Measurements from ENCODE around the gene PCAT7. TPM values are rescaled to one million over a fixed set of nuclear protein-coding genes. Genes with fewer than 3 reads are reported as not detected.

The PCAT7 gene
- total RNA-seq, 4 donors from 2014 or later, result 0.60 to 5.2 (median 1.7) TPM

DNA sequence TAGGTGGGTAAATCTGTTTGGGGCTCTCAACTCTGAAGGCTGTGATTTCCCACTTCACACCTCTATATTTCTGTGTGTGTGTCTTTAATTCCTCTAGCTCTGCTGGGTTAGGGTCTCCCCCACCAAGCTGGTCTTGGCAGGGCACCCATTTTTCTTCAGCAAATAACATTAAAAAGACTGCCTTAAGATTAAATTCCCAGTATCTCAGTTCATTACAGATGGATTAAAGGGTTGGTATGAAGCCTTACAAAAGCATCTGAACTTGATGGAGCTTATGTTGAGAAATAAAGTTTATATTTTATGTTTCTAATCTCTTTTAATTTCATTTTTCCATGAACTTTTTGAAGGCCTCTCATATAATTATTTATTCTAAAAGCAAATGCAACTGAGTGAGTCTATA is 11.7 kb downstream of the PCAT7 start:
- no peaks in the 10 kb centered on the region for H3K27me3 ChIP-seq
- H3K4me1 ChIP-seq, result no peaks in the 10 kb centered on the region
- H3K9me3 ChIP-seq, result no peaks in the 10 kb centered on the region
- no peak overlapping the region for H3K4me3 ChIP-seq
- no peak overlapping the region for H3K27ac ChIP-seq
- no peaks in the 10 kb centered on the region for H3K36me3 ChIP-seq
- in situ Hi-C loops (cut with MboI; ENCODE audit: low pct_ligation_motif_present in 1 of 4, low pct_unique_long_range_greater_than_20kb in 1 of 4, low sequenced_read_pairs in 3 of 4), result no loop called here
- intact Hi-C loops (cut with DNase I; ENCODE audit: low total_unique reads), result no loop called here
- no peak for DNase-seq
- TF ChIP-seq EP300 (IDR thresholded peaks at IDR 0.05; ENCODE audit: low read depth), result no peak
- TF ChIP-seq CTCF (IDR thresholded peaks at IDR 0.05), result no peak
- TF ChIP-seq POLR2AphosphoS5 (IDR thresholded peaks at IDR 0.05), result no peak
- no peak for TF ChIP-seq POLR2A (IDR thresholded peaks at IDR 0.05)

GRCh38 chr9:94567271-94567670 is 12.4 kb downstream of the PCAT7 start:
- Histone ChIP-seq H3K36me3 (no peaks in the 10 kb centered on the region), H3K27me3 (no peaks in the 10 kb centered on the region), H3K4me1 (no peaks in the 10 kb centered on the region), H3K9me3 (no peaks in the 10 kb centered on the region), H3K27ac (no peak overlapping the region), H3K4me3 (no peak overlapping the region)
- intact Hi-C loops (cut with DNase I; ENCODE audit: low total_unique reads) (no loop called here), in situ Hi-C loops (cut with MboI; ENCODE audit: low pct_ligation_motif_present in 1 of 4, low pct_unique_long_range_greater_than_20kb in 1 of 4, low sequenced_read_pairs in 3 of 4) (no loop called here)
- no peak for TF ChIP-seq POLR2AphosphoS5 (IDR thresholded peaks at IDR 0.05)
- TF ChIP-seq POLR2A (IDR thresholded peaks at IDR 0.05), result no peak
- no peak for TF ChIP-seq EP300 (IDR thresholded peaks at IDR 0.05; ENCODE audit: low read depth)
- TF ChIP-seq CTCF (IDR thresholded peaks at IDR 0.05), result no peak
- 64 to 81% methylated on average over 1 to 2 of the region's 2 CpGs for WGBS, 2 donors (ENCODE audit: low coverage in 1 of 2)
- no peak for DNase-seq

GRCh38 chr9:94568250-94568889 is 13.5 kb downstream of the PCAT7 start:
- H3K4me1 ChIP-seq, result no peaks in the 10 kb centered on the region
- H3K27ac ChIP-seq, result no peak overlapping the region
- in situ Hi-C loops (cut with MboI; ENCODE audit: low pct_ligation_motif_present in 1 of 4, low pct_unique_long_range_greater_than_20kb in 1 of 4, low sequenced_read_pairs in 3 of 4) (no loop called here), intact Hi-C loops (cut with DNase I; ENCODE audit: low total_unique reads) (no loop called here)
- H3K4me3 ChIP-seq, result no peak overlapping the region
- H3K36me3 ChIP-seq, result no peaks in the 10 kb centered on the region
- no peaks in the 10 kb centered on the region for H3K9me3 ChIP-seq
- no peaks in the 10 kb centered on the region for H3K27me3 ChIP-seq
- no peak for DNase-seq
- TF ChIP-seq EP300 (IDR thresholded peaks at IDR 0.05; ENCODE audit: low read depth) (no peak), POLR2AphosphoS5 (IDR thresholded peaks at IDR 0.05) (no peak), POLR2A (IDR thresholded peaks at IDR 0.05) (no peak), CTCF (IDR thresholded peaks at IDR 0.05) (no peak)
- WGBS, 2 donors (ENCODE audit: low coverage in 1 of 2), result 72 to 81% methylated on average over 3 of the region's 3 CpGs

- no peaks in the 10 kb centered on the region for H3K27me3 ChIP-seq
- WGBS, 2 donors (ENCODE audit: low coverage in 1 of 2), result 93 to 94% methylated on average over 7 to 17 of the region's 17 CpGs
- in situ Hi-C loops (cut with MboI; ENCODE audit: low pct_ligation_motif_present in 1 of 4, low pct_unique_long_range_greater_than_20kb in 1 of 4, low sequenced_read_pairs in 3 of 4), result no loop called here
- no peak for DNase-seq
- no peak overlapping the region for H3K4me3 ChIP-seq
- no peak for TF ChIP-seq EP300 (IDR thresholded peaks at IDR 0.05; ENCODE audit: low read depth)
- no peak for TF ChIP-seq CTCF (IDR thresholded peaks at IDR 0.05)
- no peak for TF ChIP-seq POLR2A (IDR thresholded peaks at IDR 0.05)
- no peak for TF ChIP-seq POLR2AphosphoS5 (IDR thresholded peaks at IDR 0.05)
- no peaks in the 10 kb centered on the region for H3K36me3 ChIP-seq
- no peak overlapping the region for H3K27ac ChIP-seq
- H3K9me3 ChIP-seq, result no peaks in the 10 kb centered on the region
- intact Hi-C loops (cut with DNase I; ENCODE audit: low total_unique reads), result no loop called here
- no peaks in the 10 kb centered on the region for H3K4me1 ChIP-seq
These were observed 14.3 kb downstream of the PCAT7 start for GRCh38 chr9:94568972-94569712.

Data from transverse colon (tissue), 4 donors.